GM21825 (cell line): ENCODE data around the gene ZNF296.

ENCODE experiments used
- ATAC-seq: cut with Tn5 transposase; IDR thresholded peaks from one replicate; pipeline ENCODE4 v1.9.1; 2021; ENCODE audit warnings: mild to moderate bottlenecking, moderate library complexity; ENCODE audit not compliant: unreplicated experiment

ZNF296 gene

GRCh38 chr19:45090034-45090433 lies 13.8 kb upstream of the ZNF296 start:
- no peak for ATAC-seq

- no peak for ATAC-seq
Measured at GRCh38 chr19:45087531-45087930, 11.3 kb upstream of the ZNF296 start.

GRCh38 chr19:45086480-45086879 lies 10.2 kb upstream of the ZNF296 start:
- ATAC-seq = no peak

GRCh38 chr19:45082170-45082569 lies 5.9 kb upstream of the ZNF296 start:
- no peak for ATAC-seq

- no peak for ATAC-seq
Measured at GRCh38 chr19:45079911-45080370, 3.7 kb upstream of the ZNF296 start.

GRCh38 chr19:45079063-45079910 lies 3.0 kb upstream of the ZNF296 start, which contains the start of gene GEMIN7:
Gene GEMIN7, plus strand, starts transcription at chr19:45079260. Its CDS starts 10,855 bp downstream, at chr19:45090115.
- ATAC-seq = peak; percentile 28

- no peak for ATAC-seq
Measured at GRCh38 chr19:45078390-45079062, 2.2 kb upstream of the ZNF296 start.

GRCh38 chr19:45076851-45077730 lies 813 bp upstream of the ZNF296 start:
- ATAC-seq = no peak

- peak; percentile 56 for ATAC-seq
Measured at GRCh38 chr19:45075301-45076028, 813 bp downstream of the ZNF296 start.

GRCh38 chr19:45074744-45075300 lies 1.5 kb downstream of the ZNF296 start:
- no peak for ATAC-seq

- ATAC-seq = no peak
Measured at GRCh38 chr19:45071969-45072790, 4.1 kb downstream of the ZNF296 start.

GRCh38 chr19:45071545-45071938 lies 4.7 kb downstream of the ZNF296 start:
- ATAC-seq = no peak

GRCh38 chr19:45070861-45071544 lies 5.3 kb downstream of the ZNF296 start:
- ATAC-seq = no peak

GRCh38 chr19:45070214-45070613 lies 6.1 kb downstream of the ZNF296 start:
- ATAC-seq = no peak

GRCh38 chr19:45069056-45069455 lies 7.2 kb downstream of the ZNF296 start:
- ATAC-seq = no peak

GRCh38 chr19:45068041-45068440 lies 8.2 kb downstream of the ZNF296 start:
- no peak for ATAC-seq

GRCh38 chr19:45066921-45067661 lies 9.2 kb downstream of the ZNF296 start:
- ATAC-seq = no peak
